Measurements from ENCODE around the gene NBAS.

NBAS gene

DNA sequence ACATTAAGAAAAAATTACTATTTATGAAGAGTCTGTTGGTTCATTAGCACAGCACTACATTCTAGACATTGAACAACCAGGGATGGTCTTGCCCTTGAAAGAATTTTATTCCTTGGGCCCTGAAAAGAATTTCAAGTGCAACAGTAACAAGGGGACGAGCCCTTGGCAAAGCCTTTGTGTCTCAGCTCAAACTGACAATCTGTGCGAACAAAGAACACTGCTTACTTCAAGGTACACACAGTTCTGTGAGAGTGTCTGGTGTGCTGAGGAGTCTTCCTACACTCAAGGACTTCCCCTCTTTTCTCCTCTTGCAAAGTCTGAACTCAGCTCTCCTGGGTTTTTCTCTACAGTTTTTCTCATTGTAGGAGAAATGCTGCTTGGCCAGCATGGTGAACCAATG lies 373.4 kb downstream of the NBAS start:
- DNase-seq = no peak

DNA sequence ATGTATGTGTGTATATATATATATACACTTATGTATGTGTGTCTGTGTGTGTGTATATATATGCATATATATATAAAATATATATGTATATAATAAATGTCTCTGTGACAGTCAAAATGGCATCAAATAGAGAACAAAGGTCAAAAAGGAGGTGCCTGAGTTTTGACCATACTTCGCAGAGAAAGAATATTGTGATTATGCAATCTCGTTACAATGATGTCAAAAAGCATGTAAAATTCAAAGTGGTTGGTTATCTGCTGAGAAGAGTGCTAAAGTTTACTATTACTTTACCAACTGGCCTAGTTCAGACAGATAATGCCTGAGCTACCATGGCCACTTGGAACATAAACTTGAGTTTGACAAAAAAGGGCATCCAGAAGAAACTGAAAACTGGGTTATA lies 375.0 kb downstream of the NBAS start:
- DNase-seq = no peak

- DNase-seq = no peak
Measured at GRCh38 chr2:15184491-15184890, 376.6 kb downstream of the NBAS start.

GRCh38 chr2:15182275-15182674 lies 378.9 kb downstream of the NBAS start:
- DNase-seq = no peak

GRCh38 chr2:15181092-15181745 lies 379.9 kb downstream of the NBAS start:
- no peak for DNase-seq

- DNase-seq = no peak
Measured at GRCh38 chr2:15180379-15180778, 380.8 kb downstream of the NBAS start.

GRCh38 chr2:15178946-15179345 lies 382.2 kb downstream of the NBAS start:
- DNase-seq = no peak

DNA sequence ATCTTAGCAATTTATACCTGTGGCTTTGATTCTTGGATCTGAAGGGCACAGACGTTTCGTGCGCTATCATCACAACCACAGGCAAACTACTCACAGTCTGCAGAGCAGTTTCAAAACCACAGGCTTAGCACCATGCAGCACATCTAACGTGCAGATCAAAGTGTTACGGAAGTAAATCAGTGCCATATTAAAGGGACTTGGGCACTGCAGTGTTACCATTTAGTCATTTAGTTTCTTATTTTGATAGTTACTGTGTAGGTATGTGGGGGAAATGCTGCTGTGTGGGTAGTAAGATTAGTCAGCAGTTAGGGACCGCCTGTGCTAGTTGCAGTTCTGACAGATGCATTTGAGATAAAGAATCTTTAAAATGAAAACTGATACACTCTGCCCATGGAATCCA lies 384.0 kb downstream of the NBAS start:
- no peak for DNase-seq

- DNase-seq = no peak
Measured at GRCh38 chr2:15176604-15177003, 384.5 kb downstream of the NBAS start.

- no peak for DNase-seq
Measured at GRCh38 chr2:15174567-15174966, 386.6 kb downstream of the NBAS start.

DNA sequence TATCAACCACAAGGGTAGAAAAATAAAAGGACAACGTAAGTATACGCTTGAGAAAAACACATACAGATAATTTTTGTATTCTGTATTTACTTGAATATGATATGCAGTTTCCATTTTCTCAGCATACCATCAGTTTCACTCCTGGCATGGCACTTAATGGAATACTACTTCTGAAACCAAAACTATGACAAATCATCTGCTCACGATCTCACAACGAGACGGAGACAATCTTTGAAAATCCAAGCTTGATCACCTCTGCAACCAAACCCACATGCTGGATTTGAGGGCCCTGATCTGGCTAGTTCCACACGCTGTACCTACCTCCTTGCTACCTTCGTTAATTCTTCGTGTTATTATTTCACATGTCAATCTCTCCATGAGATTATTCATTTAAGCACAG lies 387.6 kb downstream of the NBAS start:
- DNase-seq = no peak

GRCh38 chr2:15172825-15173224 lies 388.3 kb downstream of the NBAS start:
- no peak for DNase-seq

GRCh38 chr2:15170070-15170775 lies 390.9 kb downstream of the NBAS start:
- DNase-seq = no peak

DNA sequence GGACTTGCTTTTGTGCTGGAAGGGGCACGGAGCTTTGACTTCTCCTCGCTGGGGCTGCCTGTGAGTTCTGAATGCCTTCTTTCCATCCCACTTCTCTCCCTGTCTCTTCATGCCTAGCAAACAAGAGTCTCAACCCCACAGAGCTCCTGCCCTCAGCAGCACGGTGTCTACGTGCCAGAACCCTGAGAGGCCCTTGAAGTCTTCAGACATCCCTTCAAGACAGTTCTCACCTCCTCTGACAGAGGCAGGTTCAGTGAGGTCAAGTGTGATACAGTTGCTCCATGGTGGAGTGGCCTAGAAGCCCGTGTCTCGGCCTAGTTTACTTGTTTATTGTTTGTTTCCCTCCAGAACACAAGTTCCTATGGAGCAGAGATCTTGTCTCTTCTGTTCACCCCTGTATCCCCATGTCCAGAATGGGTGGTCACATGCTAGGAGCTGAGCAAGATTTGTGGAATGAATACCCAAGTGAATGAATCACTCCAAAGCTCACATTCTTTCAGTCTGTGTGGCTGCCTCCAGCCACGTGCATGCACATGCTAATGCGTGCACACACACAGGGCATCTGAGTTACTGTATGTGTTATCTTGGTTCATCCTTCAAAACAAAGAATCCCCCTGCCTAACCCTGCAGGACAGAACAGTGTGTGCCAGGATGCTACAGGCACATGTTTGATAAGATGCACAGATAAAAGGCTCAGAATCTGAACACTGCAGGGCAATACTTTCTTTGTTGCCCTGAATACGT lies 391.6 kb downstream of the NBAS start:
- no peak for DNase-seq

GRCh38 chr2:15168116-15168515 lies 393.0 kb downstream of the NBAS start:
- DNase-seq = no peak

- DNase-seq = no peak
Measured at GRCh38 chr2:15166878-15167277, 394.3 kb downstream of the NBAS start.

DNA sequence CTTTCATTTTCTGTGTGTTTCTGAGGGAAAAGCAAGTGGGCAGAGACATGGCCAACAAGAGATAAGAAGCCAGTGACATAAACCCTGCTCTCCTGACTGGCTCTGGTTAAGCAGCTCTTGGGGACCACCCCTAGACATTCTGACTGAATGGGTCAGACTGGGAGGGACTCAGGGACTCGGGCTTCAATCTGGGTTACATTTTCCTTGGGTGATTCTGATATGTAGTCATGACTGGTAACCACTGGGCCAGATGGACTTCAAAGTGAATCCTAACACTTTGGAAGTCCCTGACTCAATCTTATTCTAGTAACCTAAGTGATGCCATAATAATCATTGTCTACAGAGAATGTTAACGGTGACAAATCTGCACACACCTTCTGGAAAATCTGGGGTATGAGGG lies 397.8 kb downstream of the NBAS start:
- no peak for DNase-seq

DNA sequence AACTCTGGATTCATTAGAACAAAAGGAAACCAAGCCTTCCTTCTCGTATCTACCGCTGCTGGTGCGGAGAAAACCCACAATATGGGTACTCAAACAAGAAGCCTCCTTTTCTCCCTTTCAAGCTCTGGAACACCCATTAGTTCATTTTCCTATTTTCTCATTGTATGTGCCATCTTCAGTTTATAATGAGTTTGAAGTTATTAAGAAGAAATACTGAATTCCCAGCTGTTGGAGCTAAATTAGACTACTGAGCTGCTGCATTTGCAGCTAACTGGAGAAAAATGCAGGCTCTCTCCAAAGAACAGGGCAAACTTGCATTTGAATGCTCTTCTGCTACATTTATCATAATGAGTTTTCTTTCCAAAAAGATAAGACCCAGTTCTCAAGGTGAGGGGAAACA lies 398.5 kb downstream of the NBAS start:
- no peak for DNase-seq

DNA sequence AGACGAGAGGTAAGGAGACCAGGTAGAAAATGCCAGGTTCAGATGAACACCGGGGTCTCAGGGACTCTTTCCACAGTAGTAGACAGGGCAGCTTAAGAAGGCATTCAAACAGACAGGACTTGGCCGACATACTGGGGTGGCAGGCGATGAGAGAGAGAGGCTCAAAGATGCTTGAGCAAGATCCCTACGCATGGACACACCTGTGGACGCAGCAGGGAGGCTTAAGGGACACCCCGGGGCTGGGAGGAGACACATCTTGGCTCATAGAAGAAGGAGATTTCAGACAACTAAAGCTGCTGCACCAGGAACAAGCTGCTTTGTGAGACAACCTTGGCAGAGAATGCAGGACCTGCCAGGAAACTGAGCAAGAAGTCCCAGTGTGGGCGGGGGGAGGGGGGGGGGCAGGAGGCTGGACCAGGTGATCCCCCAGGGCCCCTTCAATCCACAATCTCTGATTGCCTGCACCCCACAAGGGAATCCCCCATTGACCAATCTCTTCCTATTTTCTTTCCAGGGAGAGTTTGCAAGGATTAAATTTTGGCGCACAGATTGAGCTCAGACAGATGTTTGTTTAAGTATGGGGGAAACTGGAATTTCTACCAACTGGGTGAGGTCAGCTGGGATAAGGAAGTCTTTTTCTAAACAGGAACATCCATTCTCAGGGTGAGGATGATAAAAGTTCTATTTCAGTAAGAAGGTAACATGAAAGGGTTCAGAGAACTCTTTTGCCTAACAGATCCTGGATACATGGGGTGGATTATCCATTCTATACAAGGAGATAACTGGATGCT lies 400.7 kb downstream of the NBAS start:
- no peak for DNase-seq

- no peak for DNase-seq
Measured at GRCh38 chr2:15159751-15160177, 401.4 kb downstream of the NBAS start.

GRCh38 chr2:15159206-15159605 lies 401.9 kb downstream of the NBAS start:
- DNase-seq = no peak

DNA sequence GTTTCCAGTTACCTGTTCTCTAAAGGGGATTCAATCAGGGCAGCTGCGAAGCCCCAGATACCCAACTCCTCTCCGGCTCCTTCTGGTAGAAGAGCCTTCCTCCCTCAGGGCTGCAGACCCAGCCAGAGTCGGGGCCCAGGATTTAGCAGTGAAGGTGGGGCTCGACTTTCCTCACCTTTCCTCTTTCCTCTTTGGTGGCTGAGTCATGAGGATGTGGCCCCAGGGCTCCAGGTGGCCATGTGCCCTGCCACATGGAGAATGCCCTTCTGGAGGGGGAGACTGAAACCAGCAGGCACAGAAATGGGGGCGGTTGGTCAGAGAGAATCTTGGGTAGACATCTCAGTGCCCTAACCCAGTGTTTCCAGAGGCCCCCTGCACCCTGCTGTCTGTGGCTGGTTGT lies 402.6 kb downstream of the NBAS start:
- no peak for DNase-seq

GRCh38 chr2:15158100-15158499 lies 403.0 kb downstream of the NBAS start:
- no peak for DNase-seq

All from left hindlimb (tissue), 1 donor.